ENCODE data around the gene PHAF1. TPM values are rescaled to one million over a fixed set of nuclear protein-coding genes. Genes with fewer than 3 reads are reported as not detected.

The PHAF1 gene
- total and polyA plus RNA-seq, 2 of the 13 experiments (the other 11 are each of a cell fraction or from before 2014, with no cell fraction given), result 48.3 to 174 TPM

DNA sequence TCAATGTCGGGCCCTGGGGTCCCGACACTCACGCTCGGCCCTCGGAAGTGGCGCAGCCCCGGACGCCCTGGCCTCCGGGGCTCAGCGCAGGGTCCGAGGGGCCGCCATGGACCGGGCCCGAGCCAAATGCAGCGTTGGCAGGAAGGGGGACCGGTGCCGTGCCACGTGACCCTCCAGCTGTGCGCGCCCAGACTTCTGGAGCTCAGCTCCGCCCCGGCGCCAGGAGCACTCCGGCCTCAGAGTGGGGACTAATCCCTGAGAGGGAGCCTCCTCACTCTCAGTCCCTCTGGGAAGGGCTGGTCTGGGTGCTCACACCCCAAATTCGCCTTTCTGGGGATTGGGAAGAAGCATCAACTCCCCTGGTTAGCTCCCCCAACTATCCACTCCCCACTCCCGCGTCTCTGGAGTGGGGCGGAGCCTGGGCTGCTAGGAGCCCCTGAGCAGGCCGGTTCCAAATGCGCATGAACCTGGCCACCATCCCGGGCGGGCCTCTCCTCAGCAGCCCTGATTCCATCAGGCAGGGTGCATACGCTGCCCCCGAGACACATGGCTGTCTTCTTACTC is 41.2 kb downstream of the PHAF1 start, which contains the start of gene B3GNT9 (continued):
- TF ChIP-seq, protein P1, sequence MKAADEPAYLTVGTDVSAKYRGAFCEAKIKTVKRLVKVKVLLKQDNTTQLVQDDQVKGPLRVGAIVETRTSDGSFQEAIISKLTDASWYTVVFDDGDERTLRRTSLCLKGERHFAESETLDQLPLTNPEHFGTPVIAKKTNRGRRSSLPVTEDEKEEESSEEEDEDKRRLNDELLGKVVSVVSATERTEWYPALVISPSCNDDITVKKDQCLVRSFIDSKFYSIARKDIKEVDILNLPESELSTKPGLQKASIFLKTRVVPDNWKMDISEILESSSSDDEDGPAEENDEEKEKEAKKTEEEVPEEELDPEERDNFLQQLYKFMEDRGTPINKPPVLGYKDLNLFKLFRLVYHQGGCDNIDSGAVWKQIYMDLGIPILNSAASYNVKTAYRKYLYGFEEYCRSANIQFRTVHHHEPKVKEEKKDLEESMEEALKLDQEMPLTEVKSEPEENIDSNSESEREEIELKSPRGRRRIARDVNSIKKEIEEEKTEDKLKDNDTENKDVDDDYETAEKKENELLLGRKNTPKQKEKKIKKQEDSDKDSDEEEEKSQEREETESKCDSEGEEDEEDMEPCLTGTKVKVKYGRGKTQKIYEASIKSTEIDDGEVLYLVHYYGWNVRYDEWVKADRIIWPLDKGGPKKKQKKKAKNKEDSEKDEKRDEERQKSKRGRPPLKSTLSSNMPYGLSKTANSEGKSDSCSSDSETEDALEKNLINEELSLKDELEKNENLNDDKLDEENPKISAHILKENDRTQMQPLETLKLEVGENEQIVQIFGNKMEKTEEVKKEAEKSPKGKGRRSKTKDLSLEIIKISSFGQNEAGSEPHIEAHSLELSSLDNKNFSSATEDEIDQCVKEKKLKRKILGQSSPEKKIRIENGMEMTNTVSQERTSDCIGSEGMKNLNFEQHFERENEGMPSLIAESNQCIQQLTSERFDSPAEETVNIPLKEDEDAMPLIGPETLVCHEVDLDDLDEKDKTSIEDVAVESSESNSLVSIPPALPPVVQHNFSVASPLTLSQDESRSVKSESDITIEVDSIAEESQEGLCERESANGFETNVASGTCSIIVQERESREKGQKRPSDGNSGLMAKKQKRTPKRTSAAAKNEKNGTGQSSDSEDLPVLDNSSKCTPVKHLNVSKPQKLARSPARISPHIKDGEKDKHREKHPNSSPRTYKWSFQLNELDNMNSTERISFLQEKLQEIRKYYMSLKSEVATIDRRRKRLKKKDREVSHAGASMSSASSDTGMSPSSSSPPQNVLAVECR (CRISPR knock-in tag; IDR thresholded peaks at IDR 0.05; ENCODE audit: borderline replicate concordance), result peak; percentile 88
- TF ChIP-seq THYN1 (CRISPR knock-in tag; IDR thresholded peaks at IDR 0.05; ENCODE audit: borderline replicate concordance, low read depth) (0 out of 2 replicates have a peak, but pooled peaks have one; percentile 53), ZNF616 (CRISPR knock-in tag; IDR thresholded peaks at IDR 0.05; ENCODE audit: low read depth) (no peak), ZNF10 (CRISPR knock-in tag; IDR thresholded peaks at IDR 0.05; ENCODE audit: borderline replicate concordance, low read depth) (no peak), CHD2 (IDR thresholded peaks at IDR 0.05; ENCODE audit: low read depth, low read length) (no peak), ZSCAN9 (CRISPR knock-in tag; IDR thresholded peaks at IDR 0.05; ENCODE audit: borderline replicate concordance) (no peak), ATF1 (CRISPR knock-in tag; IDR thresholded peaks at IDR 0.05) (no peak), ZNF207 (IDR thresholded peaks at IDR 0.05; ENCODE audit: borderline replicate concordance) (no peak), ZXDC (CRISPR knock-in tag; IDR thresholded peaks at IDR 0.05) (peak; percentile 66; the same call in 1 of the 2 replicates), SOX6 (IDR thresholded peaks at IDR 0.05) (no peak), SOX6 (CRISPR knock-in tag; IDR thresholded peaks at IDR 0.05) (peak; percentile 38), POGZ (CRISPR knock-in tag; IDR thresholded peaks at IDR 0.05) (0 out of 2 replicates have a peak, but pooled peaks have one; percentile 11), ZBTB42 (CRISPR knock-in tag; IDR thresholded peaks at IDR 0.05) (0 out of 2 replicates have a peak, but pooled peaks have one; percentile 68), NPAS2 (CRISPR knock-in tag; IDR thresholded peaks at IDR 0.05; ENCODE audit: borderline replicate concordance) (no peak), ISL2 (CRISPR knock-in tag; IDR thresholded peaks at IDR 0.05) (0 out of 2 replicates have a peak, but pooled peaks have one; percentile 55)
- TF ChIP-seq, protein P2, sequence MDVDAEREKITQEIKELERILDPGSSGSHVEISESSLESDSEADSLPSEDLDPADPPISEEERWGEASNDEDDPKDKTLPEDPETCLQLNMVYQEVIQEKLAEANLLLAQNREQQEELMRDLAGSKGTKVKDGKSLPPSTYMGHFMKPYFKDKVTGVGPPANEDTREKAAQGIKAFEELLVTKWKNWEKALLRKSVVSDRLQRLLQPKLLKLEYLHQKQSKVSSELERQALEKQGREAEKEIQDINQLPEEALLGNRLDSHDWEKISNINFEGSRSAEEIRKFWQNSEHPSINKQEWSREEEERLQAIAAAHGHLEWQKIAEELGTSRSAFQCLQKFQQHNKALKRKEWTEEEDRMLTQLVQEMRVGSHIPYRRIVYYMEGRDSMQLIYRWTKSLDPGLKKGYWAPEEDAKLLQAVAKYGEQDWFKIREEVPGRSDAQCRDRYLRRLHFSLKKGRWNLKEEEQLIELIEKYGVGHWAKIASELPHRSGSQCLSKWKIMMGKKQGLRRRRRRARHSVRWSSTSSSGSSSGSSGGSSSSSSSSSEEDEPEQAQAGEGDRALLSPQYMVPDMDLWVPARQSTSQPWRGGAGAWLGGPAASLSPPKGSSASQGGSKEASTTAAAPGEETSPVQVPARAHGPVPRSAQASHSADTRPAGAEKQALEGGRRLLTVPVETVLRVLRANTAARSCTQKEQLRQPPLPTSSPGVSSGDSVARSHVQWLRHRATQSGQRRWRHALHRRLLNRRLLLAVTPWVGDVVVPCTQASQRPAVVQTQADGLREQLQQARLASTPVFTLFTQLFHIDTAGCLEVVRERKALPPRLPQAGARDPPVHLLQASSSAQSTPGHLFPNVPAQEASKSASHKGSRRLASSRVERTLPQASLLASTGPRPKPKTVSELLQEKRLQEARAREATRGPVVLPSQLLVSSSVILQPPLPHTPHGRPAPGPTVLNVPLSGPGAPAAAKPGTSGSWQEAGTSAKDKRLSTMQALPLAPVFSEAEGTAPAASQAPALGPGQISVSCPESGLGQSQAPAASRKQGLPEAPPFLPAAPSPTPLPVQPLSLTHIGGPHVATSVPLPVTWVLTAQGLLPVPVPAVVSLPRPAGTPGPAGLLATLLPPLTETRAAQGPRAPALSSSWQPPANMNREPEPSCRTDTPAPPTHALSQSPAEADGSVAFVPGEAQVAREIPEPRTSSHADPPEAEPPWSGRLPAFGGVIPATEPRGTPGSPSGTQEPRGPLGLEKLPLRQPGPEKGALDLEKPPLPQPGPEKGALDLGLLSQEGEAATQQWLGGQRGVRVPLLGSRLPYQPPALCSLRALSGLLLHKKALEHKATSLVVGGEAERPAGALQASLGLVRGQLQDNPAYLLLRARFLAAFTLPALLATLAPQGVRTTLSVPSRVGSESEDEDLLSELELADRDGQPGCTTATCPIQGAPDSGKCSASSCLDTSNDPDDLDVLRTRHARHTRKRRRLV (CRISPR knock-in tag; IDR thresholded peaks at IDR 0.05), result no peak
- TF ChIP-seq, protein P3, sequence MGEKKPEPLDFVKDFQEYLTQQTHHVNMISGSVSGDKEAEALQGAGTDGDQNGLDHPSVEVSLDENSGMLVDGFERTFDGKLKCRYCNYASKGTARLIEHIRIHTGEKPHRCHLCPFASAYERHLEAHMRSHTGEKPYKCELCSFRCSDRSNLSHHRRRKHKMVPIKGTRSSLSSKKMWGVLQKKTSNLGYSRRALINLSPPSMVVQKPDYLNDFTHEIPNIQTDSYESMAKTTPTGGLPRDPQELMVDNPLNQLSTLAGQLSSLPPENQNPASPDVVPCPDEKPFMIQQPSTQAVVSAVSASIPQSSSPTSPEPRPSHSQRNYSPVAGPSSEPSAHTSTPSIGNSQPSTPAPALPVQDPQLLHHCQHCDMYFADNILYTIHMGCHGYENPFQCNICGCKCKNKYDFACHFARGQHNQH (CRISPR knock-in tag; IDR thresholded peaks at IDR 0.05), result peak; percentile 75; the same call in 1 of the 2 replicates

Data from HepG2 (cell line).